Caco-2 (cell line): ENCODE measurements around the gene UNK. TPM values are rescaled to one million over a fixed set of nuclear protein-coding genes. Genes with fewer than 3 reads are reported as not detected.

Experiments
- BruUV-seq: library from RNA; stranded (reverse); fragments of 400-500 nt; replicated peaks from 2 replicates; lab custom pipeline; 2021; lab: Mats Ljungman, UMichigan
- CTCF ChIA-PET: fragments of 300-600 bp; sonication (Branson Sonifier 250); formaldehyde crosslinking; loops from one replicate; lab custom pipeline; 2022; ENCODE audit warnings: antibody characterized with exemption; lab: Charles Lee
- POLR2A ChIA-PET: fragments of 300-600 bp; sonication (Branson Sonifier 250); formaldehyde crosslinking; loops from one replicate; lab custom pipeline; 2022; ENCODE audit warnings: antibody characterized with exemption; lab: Charles Lee
- DNase-seq, 2 experiments: peaks; one replicate each; pipeline versions ENCODE4 v3.0.0 to v3.0.0-alpha.2; 2020 to 2022
- H3K27me3 ChIP-seq: replicated peaks from 2 replicates; pipeline ENCODE4 v1.6.0; 2011; ENCODE audit warnings: low read length; ENCODE audit not compliant: control insufficient read depth, insufficient read depth
- H3K36me3 ChIP-seq: 2 replicates; pipeline ENCODE4 v1.5.1; 2011; ENCODE audit warnings: low read length; ENCODE audit not compliant: control insufficient read depth, insufficient read depth
- H3K4me1 ChIP-seq: fragments of 250-450 bp; sonication (Bioruptor Pico); 2 replicates; pipeline ENCODE4 v1.5.1; 2020; ENCODE audit warnings: mild to moderate bottlenecking
- H3K4me3 ChIP-seq: 2 replicates; pipeline ENCODE4 v1.5.1; 2011; ENCODE audit warnings: low read depth, mild to moderate bottlenecking, control low read depth, low read length
- H3K9me3 ChIP-seq: fragments of 250-450 bp; sonication (Bioruptor Pico); 2 replicates; pipeline ENCODE4 v1.5.1; 2020; ENCODE audit warnings: mild to moderate bottlenecking, moderate library complexity
- H3K27ac Mint-ChIP-seq: one replicate; pipeline ENCODE4 v1.8.0; 2022; ENCODE audit warnings: mixed read lengths; ENCODE audit not compliant: unreplicated experiment
- H3K27me3 Mint-ChIP-seq: one replicate; pipeline ENCODE4 v1.8.0; 2022; ENCODE audit warnings: mixed read lengths; ENCODE audit not compliant: insufficient read depth, unreplicated experiment
- H3K36me3 Mint-ChIP-seq: one replicate; pipeline ENCODE4 v1.8.0; 2022; ENCODE audit warnings: mild to moderate bottlenecking, mixed read lengths; ENCODE audit not compliant: insufficient read depth, unreplicated experiment
- H3K4me1 Mint-ChIP-seq: one replicate; pipeline ENCODE4 v1.8.0; 2022; ENCODE audit warnings: low read depth, mixed read lengths; ENCODE audit not compliant: unreplicated experiment
- H3K4me3 Mint-ChIP-seq: one replicate; pipeline ENCODE4 v1.8.0; 2022; ENCODE audit warnings: mild to moderate bottlenecking, moderate library complexity, mixed read lengths; ENCODE audit not compliant: unreplicated experiment
- H3K9me3 Mint-ChIP-seq: one replicate; pipeline ENCODE4 v1.8.0; 2022; ENCODE audit warnings: mixed read lengths; ENCODE audit not compliant: unreplicated experiment
- intact Hi-C: fragments of 100-400 bp; cut with micrococcal nuclease; formaldehyde crosslinking; loops from one replicate; pipeline ENCODE4 v1.10.0; 2022; ENCODE audit not compliant: unreplicated experiment
- total RNA-seq: library from RNA; stranded (reverse); gene quantifications from 2 replicates; pipeline ENCODE4 v1.2.3, GENCODE V29; 2022
- TF ChIP-seq, protein P1 (sequence below), 2 experiments: fragments of 200-600 bp in 1 of 2; IDR thresholded peaks; 1 replicate in 1 of 2; 2 replicates in 1 of 2; pipeline versions ENCODE4 v1.5.1 to v1.8.0; 2011 to 2022; ENCODE audit warnings: antibody characterized with exemption in 1 of 2, control low read depth in 1 of 2, inconsistent platforms in 1 of 2, low read depth in 1 of 2, low read length in 1 of 2, mild to moderate bottlenecking in 1 of 2, moderate library complexity in 1 of 2; ENCODE audit not compliant: insufficient read depth in 1 of 2, severe bottlenecking in 1 of 2, unreplicated experiment in 1 of 2

Gene UNK
- total RNA-seq, 1 experiment from 2014 or later, result 33.3 TPM

DNA sequence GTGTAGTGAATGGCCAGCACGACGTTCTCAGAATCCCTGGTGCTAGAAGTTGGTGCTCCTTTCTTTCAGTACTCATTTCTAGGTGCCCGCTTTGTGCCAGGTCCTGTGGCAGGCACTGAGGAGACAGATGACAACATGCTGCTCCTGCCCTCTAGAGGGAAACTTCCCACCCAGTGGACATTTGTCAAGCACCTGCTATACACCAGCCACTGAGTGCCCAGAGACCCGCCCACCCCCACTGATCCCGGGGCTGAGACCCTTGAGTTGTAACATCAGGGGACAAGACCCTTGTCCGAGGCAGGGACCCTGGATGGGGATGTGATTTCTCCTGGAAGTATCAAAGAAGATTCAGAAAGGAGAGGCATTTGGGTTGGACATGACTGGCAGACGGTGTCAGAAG is 34.5 kb downstream of the UNK start:
- intact Hi-C loops, result no loop called here
- no TSS peak for BruUV-seq
- H3K36me3 ChIP-seq, result peaks cover 6% of the 10 kb centered on the region; the same call in 1 of the 2 replicates
- TF ChIP-seq, protein P1, sequence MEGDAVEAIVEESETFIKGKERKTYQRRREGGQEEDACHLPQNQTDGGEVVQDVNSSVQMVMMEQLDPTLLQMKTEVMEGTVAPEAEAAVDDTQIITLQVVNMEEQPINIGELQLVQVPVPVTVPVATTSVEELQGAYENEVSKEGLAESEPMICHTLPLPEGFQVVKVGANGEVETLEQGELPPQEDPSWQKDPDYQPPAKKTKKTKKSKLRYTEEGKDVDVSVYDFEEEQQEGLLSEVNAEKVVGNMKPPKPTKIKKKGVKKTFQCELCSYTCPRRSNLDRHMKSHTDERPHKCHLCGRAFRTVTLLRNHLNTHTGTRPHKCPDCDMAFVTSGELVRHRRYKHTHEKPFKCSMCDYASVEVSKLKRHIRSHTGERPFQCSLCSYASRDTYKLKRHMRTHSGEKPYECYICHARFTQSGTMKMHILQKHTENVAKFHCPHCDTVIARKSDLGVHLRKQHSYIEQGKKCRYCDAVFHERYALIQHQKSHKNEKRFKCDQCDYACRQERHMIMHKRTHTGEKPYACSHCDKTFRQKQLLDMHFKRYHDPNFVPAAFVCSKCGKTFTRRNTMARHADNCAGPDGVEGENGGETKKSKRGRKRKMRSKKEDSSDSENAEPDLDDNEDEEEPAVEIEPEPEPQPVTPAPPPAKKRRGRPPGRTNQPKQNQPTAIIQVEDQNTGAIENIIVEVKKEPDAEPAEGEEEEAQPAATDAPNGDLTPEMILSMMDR (IDR thresholded peaks at IDR 0.05; ENCODE audit: insufficient read depth in 1 of 2, low read depth in 1 of 2, low read length in 1 of 2, severe bottlenecking in 1 of 2, unreplicated experiment in 1 of 2), result no peak
- Mint-ChIP-seq H3K36me3 (peaks cover 13% of the 10 kb centered on the region), H3K27me3 (no peaks in the 10 kb centered on the region), H3K9me3 (no peaks in the 10 kb centered on the region), H3K27ac (no peak overlapping the region), H3K4me3 (no peak overlapping the region), H3K4me1 (no peaks in the 10 kb centered on the region)
- H3K4me1 ChIP-seq, result no peaks in the 10 kb centered on the region
- no peak for DNase-seq
- ChIA-PET POLR2A (no interaction called here), CTCF (no interaction called here)
- no peaks in the 10 kb centered on the region for H3K9me3 ChIP-seq
- H3K4me3 ChIP-seq, result no peak overlapping the region
- no peaks in the 10 kb centered on the region for H3K27me3 ChIP-seq

DNA sequence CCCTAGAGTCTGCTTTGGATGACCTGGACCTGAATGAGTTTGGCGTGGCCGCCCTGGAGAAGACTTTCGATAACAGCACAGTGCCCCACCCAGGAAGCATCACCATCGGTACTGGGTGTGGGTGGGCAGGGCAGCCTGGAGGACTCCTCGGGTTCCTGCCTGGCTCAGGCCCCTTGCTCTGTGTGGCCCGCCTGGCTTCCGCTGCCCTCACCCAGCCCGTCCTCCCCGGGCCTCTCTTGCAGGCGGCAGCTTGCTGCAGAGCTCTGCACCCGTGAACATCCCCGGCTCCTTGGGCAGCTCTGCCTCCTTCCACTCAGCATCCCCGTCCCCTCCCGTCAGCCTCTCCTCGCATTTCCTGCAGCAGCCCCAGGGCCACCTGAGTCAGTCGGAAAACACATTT is 35.1 kb downstream of the UNK start:
- intact Hi-C loops, result no loop called here
- H3K36me3 ChIP-seq, result peaks cover 6% of the 10 kb centered on the region; the same call in 1 of the 2 replicates
- H3K4me1 Mint-ChIP-seq, result no peaks in the 10 kb centered on the region
- no peak overlapping the region for H3K4me3 ChIP-seq
- H3K4me3 Mint-ChIP-seq, result no peak overlapping the region
- no TSS peak for BruUV-seq
- H3K9me3 Mint-ChIP-seq, result no peaks in the 10 kb centered on the region
- H3K27me3 Mint-ChIP-seq, result no peaks in the 10 kb centered on the region
- ChIA-PET POLR2A (no interaction called here), CTCF (no interaction called here)
- no peaks in the 10 kb centered on the region for H3K4me1 ChIP-seq
- no peaks in the 10 kb centered on the region for H3K27me3 ChIP-seq
- H3K36me3 Mint-ChIP-seq, result peaks cover 11% of the 10 kb centered on the region
- no peak overlapping the region for H3K27ac Mint-ChIP-seq
- no peaks in the 10 kb centered on the region for H3K9me3 ChIP-seq
- TF ChIP-seq, protein P1 (IDR thresholded peaks at IDR 0.05; ENCODE audit: insufficient read depth in 1 of 2, low read depth in 1 of 2, low read length in 1 of 2, severe bottlenecking in 1 of 2, unreplicated experiment in 1 of 2), result no peak
- DNase-seq, result no peak

DNA sequence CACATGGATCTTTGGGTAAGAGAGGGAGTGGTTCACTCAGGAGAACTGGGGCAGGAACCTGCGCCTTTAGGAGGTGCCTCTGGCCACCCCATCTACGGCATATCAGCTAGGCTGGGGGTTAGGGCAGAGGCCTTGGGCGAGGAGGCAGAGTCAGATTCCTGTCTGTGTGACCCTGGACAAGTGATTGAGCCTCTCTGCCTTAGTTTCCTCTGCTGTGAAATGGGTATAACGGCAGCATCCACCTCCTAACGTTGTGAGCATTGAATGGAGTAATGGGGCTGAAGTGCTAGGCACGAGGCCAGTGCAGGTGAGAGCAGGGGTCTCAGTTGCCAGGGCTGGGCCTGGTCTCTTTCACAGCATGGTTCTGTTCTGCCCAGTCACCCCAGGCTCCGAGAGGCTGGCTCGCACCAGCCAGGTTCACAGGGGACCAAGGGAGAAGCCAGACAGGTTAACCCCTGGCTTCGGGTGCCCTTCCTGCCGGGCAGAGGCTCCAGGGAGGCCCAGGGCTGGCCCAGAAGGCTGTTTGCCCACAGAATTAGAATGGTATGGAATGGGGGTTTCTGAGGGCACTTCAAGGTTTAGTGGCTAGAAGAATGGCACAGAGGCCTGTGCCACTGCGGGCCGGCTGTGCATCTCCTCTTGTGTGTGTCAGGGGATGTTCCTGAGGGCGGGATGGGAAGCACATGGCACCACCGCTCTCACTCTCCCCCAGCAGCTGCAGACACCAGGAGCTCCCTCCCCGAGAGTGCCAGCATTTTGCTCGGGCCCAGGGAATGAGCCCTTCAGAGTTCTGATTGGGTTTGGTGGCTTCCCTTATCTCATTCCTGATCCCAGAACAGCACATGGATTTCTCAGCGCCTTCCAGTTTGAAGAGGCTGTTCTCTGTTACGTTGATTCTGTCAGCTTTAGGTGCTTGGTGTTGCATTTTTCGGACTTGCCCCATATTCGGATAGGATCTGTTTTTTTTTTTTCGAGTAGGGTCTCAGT is 35.8 kb downstream of the UNK start:
- no TSS peak for BruUV-seq
- intact Hi-C loops, result no loop called here
- no peak overlapping the region for H3K4me3 Mint-ChIP-seq
- POLR2A ChIA-PET, result interaction anchor here (1.6 kb wide), 1 partner anchor 40 kb away, joined by 6 read pairs; no protein-coding TSS in a partner anchor
- no peaks in the 10 kb centered on the region for H3K27me3 Mint-ChIP-seq
- no peak overlapping the region for H3K27ac Mint-ChIP-seq
- no peaks in the 10 kb centered on the region for H3K4me1 Mint-ChIP-seq
- Histone ChIP-seq H3K4me3 (no peak overlapping the region), H3K27me3 (no peaks in the 10 kb centered on the region), H3K9me3 (no peaks in the 10 kb centered on the region), H3K4me1 (no peaks in the 10 kb centered on the region), H3K36me3 (peaks cover 4% of the 10 kb centered on the region; the same call in 1 of the 2 replicates)
- no peaks in the 10 kb centered on the region for H3K9me3 Mint-ChIP-seq
- TF ChIP-seq, protein P1 (IDR thresholded peaks at IDR 0.05; ENCODE audit: insufficient read depth in 1 of 2, low read depth in 1 of 2, low read length in 1 of 2, severe bottlenecking in 1 of 2, unreplicated experiment in 1 of 2), result no peak
- H3K36me3 Mint-ChIP-seq, result peaks cover 11% of the 10 kb centered on the region
- no peak for DNase-seq
- CTCF ChIA-PET, result no interaction called here
